Fibroblast of pulmonary artery (primary cell): ENCODE measurements around the gene HAS3.

Experiments
- DNase-seq: peaks from one replicate; pipeline ENCODE4 v3.0.0-alpha.2; 2010; ENCODE audit warnings: low read depth
- H3K4me3 ChIP-seq: replicated peaks from 2 replicates; pipeline ENCODE4 v1.5.1; 2011; ENCODE audit warnings: low read depth, mild to moderate bottlenecking, control low read depth, low read length, moderate library complexity
- CTCF ChIP-seq: IDR thresholded peaks from 2 replicates; pipeline ENCODE4 v1.5.1; 2011; ENCODE audit warnings: mild to moderate bottlenecking, control low read depth, low read length, inconsistent platforms; ENCODE audit errors: missing control alignments

HAS3 gene

GRCh38 chr16:69078073-69078472, 27.4 kb upstream of the HAS3 start:
- TF ChIP-seq CTCF, result no peak
- H3K4me3 ChIP-seq, result no peak overlapping the region
- no peak for DNase-seq

- no peak for TF ChIP-seq CTCF
- no peak overlapping the region for H3K4me3 ChIP-seq
- no peak for DNase-seq
Observed at GRCh38 chr16:69079697-69080096, 25.8 kb upstream of the HAS3 start.

- DNase-seq, result no peak
- H3K4me3 ChIP-seq, result no peak overlapping the region
- peak; percentile 4 for TF ChIP-seq CTCF
Observed at GRCh38 chr16:69083306-69083941, 22.0 kb upstream of the HAS3 start.

- peak; percentile 86 for DNase-seq
- no peak overlapping the region for H3K4me3 ChIP-seq
- no peak for TF ChIP-seq CTCF
Observed at GRCh38 chr16:69084289-69084688, 21.2 kb upstream of the HAS3 start.

- DNase-seq, result no peak
- TF ChIP-seq CTCF, result no peak
- H3K4me3 ChIP-seq, result no peak overlapping the region
Observed at GRCh38 chr16:69085032-69085695, 20.3 kb upstream of the HAS3 start.

GRCh38 chr16:69087161-69087581, 18.3 kb upstream of the HAS3 start:
- H3K4me3 ChIP-seq, result no peak overlapping the region
- TF ChIP-seq CTCF, result no peak
- peak; percentile 45 for DNase-seq

- no peak overlapping the region for H3K4me3 ChIP-seq
- no peak for DNase-seq
- no peak for TF ChIP-seq CTCF
Observed at GRCh38 chr16:69088684-69089083, 16.8 kb upstream of the HAS3 start.
